COLO668 (cell line): ENCODE results near the gene CFAP70.
"Not testable (repeated sequence)": the region's sequence is repeated elsewhere in the genome, so short reads cannot be mapped to it uniquely, and the experiment has no call there.

ENCODE experiments used
- DNase-seq: peaks from one replicate; lab custom pipeline; 2025; ENCODE audit not compliant: unreplicated experiment; lab: John Stamatoyannopoulos, UW

The CFAP70 gene

DNA sequence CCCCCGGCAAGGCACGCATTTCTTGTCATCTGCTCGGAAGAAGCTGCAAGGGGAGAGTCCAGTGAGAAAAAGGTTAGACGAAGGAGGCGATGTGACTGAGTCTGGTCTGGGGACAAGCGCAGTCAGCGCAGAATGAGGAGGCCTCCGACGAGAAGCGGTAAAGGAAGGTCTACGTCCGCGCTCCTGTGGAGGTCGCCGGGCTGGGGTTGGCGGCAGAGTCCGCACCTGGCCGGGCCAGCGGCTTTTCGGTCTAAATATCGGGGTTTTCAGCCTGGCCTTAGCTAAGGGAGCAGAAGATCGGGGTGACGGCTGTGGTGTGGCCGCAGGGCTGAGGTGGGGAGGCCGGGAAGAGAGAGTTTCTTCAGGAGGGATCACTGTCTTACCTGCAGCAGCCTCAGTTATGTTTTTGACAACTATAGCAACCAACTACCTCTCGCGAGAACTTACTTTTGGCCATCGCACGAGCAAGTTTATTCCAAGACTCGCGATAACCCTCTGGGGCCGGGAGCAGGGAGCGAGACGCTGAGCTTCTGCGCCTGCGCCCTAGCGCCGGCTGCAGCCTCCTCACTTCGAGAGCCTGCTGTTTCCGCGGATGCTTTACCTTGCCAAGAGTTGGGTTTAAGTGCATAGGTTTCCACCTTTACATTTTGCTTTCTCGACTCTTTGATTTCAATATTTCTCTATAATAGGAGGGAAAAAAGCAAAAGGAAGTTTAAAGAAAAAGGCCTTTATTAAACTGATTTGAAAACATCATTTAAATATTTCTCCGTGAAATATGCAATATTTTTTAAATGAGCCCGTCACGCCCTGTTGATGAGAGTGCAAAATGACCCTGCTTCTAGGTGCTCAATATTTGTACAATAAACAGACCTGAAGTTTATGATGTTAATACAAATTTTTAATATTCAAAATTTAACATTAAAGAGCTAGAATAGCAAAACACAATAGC lies at the start of gene CFAP70:
TSS of gene CFAP70 (minus strand) at position 534 of the 949 bp plus-strand sequence. CDS start 4,068 bp downstream, outside the sequence.
- DNase-seq = peak; percentile 92

DNA sequence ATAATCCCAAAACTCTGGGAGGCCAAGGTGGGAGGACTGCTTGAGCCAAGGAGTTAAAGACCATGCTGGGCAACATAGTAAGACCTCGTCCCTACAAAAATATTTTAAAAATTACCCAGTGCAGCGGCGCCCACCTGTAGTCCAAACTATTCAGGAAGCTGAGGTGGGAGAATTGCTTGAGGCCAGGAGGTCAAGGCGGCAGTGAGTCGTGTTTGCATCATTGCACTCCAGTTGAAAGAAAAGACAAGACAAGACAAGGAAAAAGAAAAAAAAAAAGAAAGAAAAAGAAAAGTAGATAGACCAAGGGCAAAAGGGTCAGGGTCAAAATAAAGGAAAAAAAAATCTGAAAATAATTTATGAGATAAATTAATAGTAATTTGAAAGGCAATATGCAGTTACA lies 49.4 kb upstream of the CFAP70 start:
- no peak for DNase-seq

DNA sequence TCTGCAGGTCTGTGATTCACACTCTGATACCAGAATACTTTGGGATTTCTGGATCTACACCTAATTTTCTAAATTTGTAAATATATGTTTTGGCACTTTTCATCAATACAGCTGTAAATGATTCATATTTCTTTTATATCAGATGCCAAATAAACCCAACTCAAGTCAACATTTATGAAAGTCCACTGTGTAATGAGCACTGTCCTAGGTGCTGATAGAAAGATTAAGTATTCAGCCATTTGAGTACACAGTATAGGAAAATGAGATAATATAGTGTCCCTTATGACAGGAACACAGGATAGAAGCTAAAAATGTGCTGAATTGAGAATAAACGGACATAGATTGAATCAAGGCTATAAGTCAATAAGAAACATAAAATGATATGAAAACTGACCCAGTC lies 48.8 kb upstream of the CFAP70 start:
- no peak for DNase-seq

DNA sequence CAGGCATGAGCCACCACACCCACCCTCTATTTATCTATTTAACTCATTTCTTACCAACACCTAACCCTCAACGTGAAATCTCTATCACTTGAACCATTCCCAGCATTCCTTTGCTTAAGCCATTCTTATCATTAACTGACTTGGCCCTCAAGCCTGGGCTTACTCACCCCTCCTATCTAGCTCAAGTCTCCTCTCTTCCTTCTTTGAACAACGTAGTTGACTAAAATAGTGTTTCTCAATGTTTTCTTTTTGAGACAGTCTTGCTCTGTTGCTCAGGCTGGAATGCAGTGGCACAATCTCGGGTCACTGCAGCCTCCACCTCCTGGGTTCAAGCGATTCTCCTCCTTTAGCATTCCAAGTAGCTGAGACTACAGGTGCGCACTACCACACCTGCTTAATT lies 48.2 kb upstream of the CFAP70 start:
- DNase-seq = no peak

DNA sequence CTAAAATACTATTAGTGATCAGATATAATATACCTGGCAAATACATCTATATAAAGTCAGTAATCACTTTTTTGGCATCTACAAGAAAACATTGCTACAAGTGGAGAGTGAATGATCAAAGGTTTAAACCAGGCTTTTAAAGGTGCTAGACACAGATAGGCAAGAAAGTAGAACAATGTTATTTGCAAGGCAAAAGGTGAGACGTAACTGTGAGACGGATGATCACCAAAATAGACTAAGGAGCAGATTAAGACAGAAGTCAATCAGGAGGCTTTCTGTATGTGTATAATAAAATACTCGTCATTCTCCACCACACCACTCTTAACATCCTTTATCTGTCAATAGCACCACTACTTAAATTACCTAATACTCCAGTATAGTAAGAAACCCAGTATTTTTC lies 46.9 kb upstream of the CFAP70 start:
- no peak for DNase-seq

DNA sequence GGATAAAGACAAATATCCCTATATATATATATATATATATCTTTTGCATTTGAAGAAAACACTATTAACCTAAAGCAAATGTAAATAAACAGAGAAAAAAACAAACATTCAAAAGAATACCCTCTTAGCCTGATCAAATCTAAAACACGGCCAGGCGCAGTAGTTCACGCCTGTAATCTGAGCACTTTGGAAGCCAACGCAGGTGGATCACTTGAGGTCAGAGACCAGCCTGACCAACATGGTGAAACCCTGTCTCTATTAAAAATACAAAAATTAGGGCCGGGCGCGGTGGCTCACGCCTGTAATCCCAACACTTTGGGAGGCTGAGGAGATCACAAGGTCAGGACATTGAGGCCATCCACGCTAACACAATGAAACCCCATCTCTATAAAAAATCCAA lies 46.0 kb upstream of the CFAP70 start:
- DNase-seq = peak; percentile 14

DNA sequence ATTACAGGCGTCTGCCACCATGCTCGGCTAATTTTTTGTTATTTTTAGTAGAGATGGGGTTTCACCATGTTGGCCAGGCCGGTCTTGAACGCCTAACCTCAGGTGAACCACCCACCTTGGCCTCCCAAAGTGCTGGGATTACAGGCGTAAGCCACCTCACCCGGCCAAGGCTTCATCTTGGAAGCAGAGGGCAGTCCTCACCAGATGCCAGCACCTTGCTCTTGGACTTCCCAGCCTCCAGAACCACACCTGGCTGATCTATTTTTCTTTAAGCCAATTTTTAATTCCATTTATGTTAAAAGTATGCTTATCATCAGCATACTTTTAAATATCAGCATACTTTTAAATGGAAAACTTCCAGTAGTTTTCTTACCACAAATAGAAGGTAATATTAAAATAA lies 43.0 kb upstream of the CFAP70 start:
- no peak for DNase-seq

DNA sequence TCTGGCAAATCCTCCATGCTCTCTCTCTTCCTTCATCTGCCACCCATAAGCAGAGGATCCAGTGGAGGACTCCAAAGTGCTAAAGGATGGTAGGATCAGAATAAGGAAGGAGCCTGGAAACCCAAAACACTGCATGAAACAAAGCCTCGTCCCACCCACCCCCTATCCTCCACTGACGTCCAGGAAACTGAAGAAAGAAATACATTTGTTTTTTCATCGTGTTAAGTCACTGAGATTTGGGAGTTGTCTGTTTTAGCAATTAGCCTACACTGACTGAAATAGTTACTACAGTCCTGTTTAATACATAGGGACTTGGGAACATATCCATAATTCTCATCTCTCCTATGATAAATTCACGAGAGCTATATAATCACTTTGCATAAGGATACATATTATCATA lies 40.4 kb upstream of the CFAP70 start:
- no peak for DNase-seq

DNA sequence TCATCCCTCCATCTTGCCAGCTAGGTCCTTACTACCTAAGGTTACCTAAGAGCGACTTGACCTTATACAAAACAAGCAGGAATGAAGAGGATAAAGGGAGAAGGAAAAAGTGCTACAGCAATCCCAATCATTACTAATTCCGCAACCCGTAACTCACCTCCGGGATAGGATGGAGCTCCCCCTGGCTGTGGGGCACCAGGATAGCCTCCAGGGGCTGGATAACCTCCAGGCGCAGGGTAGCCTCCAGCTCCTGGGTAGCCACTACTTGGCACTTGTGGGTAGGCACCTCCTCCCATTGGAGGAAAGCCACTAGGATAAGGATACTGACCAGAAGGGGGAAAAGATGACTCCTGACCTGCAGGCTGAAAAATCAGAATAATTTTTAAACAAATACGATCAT lies 39.4 kb upstream of the CFAP70 start:
- peak; percentile 1 for DNase-seq

DNA sequence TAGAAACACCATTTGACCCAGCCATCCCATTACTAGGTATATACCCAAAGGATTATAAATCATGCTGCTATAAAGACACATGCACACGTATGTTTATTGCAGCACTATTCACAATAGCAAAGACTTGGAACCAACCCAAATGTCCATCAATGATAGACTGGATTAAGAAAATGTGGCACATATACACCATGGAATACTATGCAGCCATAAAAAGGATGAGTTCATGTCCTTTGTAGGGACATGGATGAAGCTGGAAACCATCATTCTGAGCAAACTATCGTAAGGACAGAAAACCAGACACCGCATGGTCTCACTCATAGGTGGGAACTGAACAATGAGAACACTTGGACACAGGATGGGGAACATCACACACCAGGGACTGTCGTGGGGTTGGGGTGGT lies 35.7 kb upstream of the CFAP70 start:
- DNase-seq = not testable (repeated sequence)

DNA sequence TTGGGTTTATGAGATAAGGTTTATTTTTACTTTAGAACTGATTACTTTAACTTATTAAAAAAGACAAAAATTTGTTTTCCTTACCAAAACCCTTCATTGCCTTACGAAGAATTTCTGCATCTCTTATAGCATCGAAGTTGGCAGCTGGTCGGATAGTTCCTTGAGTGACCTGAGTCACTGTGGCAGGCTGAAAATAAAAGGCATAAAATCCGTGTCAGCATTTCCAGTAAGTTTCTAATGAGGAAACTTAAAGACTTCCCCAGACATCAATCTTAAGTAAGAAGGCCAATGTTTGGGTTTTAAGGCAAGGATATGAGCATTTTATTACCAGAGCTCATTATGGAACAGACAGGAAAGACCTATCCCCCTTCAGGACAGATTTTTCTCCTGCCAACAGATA lies 29.6 kb upstream of the CFAP70 start:
- no peak for DNase-seq

DNA sequence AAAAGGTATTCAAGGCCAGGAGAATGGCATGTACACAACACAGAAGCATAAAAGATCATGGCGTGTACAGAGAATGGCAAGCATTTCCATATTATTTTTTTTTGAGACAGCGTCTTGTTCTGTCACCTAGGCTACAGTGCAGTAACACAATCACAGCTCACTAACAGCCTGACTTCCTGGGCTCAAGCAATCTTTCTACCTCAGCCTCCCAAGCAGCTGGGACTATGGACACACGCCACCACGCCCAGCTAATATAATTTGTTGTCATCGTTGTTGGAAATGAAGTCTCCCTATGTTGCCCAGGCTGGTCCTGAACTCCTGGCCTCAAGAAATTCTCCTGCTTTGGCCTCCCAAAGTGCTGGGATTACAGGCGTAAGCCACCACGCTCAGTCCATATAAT lies 27.9 kb upstream of the CFAP70 start:
- DNase-seq = no peak

DNA sequence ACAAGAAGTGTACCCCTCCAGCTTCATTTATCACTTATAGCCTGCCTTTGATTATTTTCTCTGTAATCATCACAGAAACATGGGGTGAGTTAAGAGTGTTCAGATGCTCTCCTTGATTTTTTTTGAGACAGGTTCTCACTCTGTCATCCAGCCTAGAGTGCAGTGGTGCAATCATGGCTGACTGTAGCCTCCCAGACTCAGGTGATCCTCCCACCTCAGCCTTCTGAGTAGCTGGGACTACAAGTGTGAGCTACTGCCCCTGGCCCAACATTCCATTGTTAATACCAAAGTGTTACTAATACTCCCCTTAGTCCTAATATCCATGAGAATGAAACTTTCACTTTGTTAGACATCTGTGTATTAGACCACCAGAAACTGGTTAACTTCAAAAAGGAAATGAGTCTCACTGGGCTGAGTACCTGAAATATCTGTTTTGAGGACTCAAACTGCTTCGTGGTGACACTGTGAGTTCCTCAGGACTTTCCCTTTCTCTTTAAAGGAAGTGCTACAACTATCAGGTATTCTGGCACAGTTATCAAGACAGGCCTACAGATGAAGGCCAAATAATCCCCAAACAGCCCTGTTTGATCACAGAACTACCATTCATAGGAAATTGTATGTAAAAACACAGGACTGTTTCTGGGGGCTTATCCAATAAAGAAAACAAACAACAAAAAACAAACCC lies 20.5 kb upstream of the CFAP70 start:
- DNase-seq = no peak

DNA sequence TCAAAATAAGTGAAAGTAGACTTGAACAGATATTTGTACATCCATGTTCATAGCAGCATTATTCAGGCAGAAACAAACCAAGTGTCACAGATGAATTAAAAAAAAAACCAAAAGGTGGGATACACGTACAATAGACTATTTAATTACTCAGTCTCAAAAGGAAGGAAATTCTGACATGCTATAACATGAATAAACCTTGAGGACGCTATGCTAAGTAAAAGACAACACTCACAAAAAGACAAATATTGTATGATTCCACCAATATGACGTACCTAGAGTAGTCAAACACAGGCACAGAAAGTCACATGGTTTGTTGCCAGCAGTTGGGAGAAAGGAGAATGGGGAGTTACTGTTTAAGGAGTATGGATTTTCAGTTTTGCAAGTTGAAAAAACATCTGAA lies 18.0 kb upstream of the CFAP70 start:
- no peak for DNase-seq

DNA sequence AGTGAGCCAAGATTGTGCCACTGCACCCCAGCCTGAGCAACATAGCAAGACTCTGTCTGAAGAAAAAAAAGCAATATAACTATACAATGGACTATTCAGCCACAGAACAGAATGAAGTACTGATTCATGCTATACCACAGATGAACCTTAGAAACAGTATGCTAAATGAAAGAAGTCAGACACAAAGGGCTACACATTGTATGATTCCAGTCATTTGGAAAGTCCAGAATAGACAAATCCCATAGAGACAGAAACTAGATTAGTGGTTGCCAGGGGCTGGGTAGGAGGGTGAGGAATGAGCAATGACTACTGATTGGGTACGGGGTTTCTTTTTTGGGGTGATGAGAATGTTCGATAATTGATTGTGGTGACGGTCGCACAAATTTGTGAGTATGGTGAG lies 9.6 kb upstream of the CFAP70 start:
- DNase-seq = no peak

DNA sequence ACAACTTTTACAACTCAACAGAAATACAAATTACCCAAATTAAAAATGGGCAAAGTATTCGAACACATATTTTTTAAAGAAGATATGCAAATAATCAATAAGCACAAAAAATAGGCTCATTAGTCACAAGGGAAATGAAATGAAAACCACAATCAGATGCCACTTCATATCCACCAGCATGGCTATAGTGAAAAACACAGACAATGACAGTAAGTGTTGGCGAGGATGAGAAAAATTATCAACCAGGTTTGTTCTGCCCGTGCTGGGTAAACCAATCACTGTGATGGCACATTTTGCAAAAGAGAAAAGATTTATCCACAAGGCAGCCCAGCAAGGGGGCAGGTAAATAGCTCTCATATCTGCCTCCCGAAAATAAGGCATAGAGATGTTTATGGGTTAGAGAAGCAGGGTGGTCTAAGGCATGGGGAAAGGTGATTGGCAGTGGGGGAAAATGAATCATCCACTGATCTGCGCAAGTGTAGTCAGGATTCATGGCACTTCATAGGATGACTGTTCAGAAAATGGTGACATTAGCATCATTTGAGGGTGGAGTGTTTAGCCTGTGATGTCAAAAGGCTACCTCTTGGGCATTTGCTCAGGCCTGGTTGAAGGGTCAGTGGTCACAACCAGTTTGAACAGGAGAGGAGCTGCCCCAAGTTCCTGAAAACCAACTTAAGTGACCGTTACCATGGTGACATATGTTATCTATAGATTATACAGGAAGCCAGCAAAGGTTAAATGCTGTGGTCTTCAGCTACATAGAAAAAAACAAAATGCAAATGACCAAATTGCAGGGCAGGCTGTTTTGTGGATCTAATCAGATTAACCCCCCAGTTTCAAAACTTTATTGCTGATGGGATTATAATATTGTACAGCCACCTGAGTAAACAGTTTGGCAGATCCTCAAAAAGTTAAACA lies 8.0 kb upstream of the CFAP70 start:
- no peak for DNase-seq

DNA sequence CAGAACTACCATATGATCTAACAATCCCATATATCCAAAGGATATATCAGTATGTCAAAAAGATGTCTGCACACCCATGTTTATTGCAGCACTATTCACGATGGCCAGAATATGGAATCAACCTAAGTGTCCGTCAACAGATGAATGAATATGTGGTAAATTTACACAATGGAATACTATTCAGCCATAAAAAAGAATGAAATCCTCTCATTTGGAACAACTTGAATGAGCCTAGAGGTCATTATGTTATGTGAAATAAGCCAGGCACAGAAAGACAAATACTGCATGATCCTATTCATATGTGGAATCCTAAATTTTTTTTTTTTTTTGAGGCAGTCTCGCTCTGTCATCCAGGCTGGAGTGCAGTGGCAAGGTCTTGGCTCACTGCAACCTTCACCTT lies 6.3 kb upstream of the CFAP70 start:
- no peak for DNase-seq

DNA sequence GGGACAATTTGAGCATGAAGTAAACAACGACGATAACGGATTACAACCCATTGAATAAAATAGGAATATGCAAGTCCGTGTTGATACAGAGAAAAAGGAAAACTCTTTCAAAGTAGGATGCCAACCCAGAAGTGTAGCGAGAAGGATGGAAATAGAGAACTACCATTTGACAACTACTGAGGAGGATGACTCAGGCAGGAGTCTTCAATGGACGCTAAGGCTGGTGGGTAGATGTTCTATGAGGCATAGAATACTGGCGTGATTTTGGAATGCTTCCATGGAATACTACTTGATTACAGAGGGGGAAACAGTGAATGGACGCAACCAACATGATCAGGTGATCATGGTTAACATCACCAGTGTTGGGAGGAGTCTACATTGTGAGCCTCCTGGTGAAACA lies 828 bp upstream of the CFAP70 start:
- DNase-seq = no peak

DNA sequence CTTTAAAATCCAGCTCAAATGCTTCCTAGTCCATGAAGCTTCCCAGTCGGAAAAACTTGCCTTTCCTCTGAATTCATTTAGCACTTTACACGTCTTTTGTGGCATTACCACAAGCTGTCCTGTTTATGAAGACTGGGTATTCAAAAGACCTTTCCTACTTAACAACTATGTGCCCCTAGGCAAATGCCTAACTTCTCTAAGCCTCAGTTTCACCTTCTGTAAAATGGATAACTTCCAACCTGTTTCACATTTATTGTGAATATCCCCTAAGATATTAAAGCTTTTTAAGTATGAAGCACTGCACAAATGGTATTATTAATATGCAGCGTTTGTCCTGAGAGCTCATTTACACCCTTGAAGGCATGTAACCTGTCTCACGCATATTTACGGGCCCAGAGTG lies 843 bp downstream of the CFAP70 start:
- DNase-seq = no peak

DNA sequence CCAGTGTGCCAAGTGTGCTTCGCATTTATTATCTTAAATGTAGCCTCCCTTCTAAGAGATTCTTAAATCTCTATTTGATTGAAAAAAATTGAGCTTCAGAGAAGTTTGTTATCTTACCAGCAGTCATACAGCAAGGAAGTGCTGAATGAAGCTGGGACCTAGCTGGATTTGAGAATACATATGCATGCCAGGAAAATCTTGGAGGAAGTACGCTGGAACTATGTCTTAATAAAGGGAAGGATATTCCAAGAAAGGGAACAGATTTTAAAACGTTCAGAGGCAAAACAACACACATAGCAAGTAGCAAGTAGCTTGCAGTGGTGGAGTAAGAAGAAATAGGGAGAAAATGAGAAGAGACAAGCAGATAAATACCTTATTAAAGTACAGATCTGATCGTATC lies 1.5 kb downstream of the CFAP70 start:
- no peak for DNase-seq

DNA sequence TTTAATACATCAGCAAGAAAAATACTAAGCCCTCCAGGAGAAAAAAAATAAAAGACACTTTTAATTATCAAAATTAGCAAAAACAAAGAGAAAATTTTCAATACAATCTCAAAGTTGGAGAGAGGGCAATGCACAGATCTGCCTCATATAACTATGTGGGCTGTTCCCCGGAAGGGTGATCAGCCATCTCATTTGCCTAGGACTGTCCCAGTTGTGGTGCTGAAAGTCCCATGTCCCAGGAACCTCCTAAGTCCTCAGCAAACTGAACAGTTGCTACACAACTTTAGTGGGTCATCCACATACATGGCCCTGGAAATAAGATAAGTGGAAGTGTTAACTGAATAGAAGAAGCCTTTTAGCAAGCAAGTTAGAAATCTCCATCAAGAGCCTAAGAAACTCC lies 14.4 kb downstream of the CFAP70 start:
- no peak for DNase-seq
